GM21576 (cell line): ENCODE results near the gene PSMD13.

Source experiments
- ATAC-seq: cut with Tn5 transposase; IDR thresholded peaks from one replicate; pipeline ENCODE4 v1.9.1; 2021; ENCODE audit warnings: mild to moderate bottlenecking, moderate library complexity; ENCODE audit not compliant: unreplicated experiment

Gene PSMD13

GRCh38 chr11:203945-204586 lies 32.7 kb upstream of the PSMD13 start:
- ATAC-seq, result no peak

DNA sequence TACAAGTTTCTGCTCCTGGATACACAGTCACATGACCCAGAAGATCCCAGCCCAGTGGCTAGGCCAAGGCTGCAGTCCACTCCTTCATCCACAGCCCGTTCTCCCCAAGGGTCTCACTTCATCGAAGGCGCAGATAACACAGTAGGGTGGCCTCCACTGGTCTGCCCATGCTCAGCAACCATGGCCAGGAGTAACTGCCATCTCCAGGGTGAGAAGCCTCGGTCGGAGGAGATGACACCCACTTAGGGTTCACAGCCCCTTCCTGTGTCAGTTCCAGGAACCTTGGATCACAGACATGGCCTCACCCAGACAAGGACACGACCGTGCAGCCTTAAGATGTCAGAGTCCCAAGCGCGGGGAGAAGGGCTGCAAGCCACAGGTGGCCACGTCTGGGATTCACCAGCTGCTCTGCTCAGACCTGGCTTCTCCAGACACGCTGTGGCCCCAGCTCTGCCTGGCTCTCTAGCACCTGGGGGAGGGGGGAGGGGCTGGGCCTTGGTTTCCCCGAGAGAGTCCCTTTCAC lies 32.1 kb upstream of the PSMD13 start:
- no peak for ATAC-seq

DNA sequence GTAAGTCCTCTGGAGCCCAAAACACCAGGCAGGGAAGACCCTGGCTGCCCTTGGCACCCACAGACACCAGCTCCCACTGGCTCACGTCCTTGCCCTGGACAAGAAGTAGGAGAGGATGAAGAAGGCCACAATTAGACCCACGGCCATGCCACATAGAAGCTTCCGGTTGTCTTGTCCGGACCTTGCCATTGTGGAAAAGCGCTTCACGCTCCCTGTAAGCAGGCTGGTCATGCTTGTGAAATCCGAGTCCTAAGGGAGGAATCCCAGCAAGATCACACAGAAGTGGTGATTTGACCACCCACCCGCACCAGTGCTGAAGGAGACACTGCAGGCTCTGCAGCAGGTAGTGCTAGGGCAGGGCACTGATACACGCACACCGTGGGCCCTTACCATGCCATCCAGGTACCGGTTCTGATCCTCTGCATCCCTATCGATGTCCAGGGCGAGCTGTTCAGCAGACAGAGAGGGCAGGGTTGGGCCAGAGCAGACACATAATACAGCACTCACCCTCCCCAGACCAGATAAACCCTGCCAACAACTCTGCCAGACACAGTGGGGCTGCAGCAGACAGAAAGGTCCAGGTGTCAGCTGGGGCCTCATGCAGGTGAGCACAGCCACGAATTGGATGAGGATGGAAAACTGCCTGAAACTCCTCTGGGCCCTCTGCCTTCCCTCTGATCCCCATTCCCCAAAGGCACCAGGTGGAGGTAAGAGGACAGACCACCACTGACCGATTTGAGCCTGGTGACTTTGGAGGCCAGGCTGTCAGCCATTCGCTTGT lies 31.4 kb upstream of the PSMD13 start:
- ATAC-seq, result no peak

- ATAC-seq, result no peak
Measured at GRCh38 chr11:206002-206384, 30.8 kb upstream of the PSMD13 start.

DNA sequence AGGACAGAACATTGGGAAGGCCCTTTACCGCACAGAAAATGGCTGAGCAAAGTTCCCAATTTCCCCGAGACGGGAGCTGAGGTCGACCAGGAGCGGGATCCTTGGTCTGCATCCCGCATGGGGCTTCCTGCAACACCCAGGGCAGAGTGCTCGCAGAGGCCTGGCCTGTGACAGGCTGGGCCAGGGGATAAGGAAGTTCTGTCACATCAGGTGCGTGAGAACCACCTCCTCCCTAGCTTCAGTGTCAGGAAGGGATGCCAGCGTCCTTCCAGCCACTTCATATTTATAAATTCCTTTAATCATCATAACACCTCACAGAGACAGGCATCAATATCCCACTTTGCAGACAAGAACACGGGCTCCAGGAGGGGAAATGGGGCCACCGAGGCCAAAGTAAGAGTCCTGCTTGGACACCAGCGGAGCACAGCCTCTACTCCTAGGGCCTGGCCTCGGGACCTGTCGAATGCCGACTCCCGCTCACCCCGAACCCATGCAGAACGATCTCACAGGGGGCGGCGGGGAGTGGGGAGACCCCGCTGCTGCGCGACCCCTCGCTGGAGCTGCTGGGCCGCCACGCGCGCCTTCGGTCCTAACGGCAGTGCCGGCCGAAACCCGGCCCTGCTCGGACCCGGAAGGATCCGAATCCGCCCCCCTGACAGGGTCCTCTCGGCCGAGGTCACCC lies 30.1 kb upstream of the PSMD13 start:
- no peak for ATAC-seq

DNA sequence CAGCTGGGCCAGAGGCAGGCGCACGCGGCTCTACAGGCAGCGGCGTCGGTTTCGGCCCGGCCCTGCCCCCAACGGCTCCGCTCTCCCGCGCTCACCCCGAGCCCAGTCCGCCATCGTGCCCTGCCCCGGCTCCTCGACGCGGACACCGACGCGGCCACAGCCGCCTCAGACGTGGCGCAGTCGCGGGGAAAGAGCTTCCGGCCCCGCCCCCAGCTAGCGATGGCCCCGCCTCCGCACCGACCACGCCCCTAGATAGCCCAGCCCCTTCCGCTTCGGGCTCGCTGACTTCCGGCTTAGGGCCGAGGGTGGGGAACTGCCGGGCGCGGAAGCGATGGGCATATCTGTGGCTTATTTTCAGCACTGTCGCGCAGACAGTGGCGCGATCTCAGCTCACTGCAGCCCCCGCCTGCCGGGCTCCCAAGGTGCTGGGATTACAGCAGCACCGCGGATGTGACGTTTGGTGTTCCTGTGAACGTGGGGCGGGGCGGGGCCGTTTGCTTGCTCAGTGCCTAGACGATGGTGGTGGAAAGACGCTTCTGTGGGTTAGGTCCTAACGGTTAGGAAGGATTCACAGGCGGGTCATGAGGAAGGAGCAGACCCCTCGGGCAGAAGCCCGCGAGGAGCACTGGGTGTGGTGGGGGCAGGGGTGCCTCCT lies 29.4 kb upstream of the PSMD13 start, which contains the start of the genes BET1L and RIC8A:
Gene BET1L (minus strand): TSS at position 192 of the 655 bp plus-strand sequence. CDS start 78 bp downstream, at position 114.
Gene RIC8A (plus strand): TSS at position 501 of the 655 bp plus-strand sequence. CDS start 1,147 bp downstream, outside the sequence.
- ATAC-seq, result peak; percentile 69

GRCh38 chr11:207863-208180 lies 29.0 kb upstream of the PSMD13 start:
- no peak for ATAC-seq

- ATAC-seq, result peak; percentile 30
Measured at GRCh38 chr11:208181-208916, 28.4 kb upstream of the PSMD13 start.

DNA sequence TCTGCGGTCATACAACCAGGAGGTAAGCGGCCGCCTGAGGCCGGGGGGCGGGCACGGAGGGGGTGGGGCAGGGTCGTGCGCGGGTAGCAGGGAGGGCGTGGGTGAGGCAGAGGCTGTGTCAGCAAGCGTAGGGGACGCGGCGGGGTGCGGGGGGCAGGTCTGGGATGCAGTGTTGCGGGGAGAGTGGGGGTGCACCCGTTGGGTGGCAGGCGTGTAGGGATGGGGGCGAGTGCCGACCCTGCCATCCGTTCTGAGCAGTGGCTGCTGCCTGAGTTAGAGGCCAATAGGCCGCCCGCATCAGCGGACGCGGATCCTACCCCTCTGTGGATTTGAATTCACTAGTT lies 27.9 kb upstream of the PSMD13 start:
- no peak for ATAC-seq

DNA sequence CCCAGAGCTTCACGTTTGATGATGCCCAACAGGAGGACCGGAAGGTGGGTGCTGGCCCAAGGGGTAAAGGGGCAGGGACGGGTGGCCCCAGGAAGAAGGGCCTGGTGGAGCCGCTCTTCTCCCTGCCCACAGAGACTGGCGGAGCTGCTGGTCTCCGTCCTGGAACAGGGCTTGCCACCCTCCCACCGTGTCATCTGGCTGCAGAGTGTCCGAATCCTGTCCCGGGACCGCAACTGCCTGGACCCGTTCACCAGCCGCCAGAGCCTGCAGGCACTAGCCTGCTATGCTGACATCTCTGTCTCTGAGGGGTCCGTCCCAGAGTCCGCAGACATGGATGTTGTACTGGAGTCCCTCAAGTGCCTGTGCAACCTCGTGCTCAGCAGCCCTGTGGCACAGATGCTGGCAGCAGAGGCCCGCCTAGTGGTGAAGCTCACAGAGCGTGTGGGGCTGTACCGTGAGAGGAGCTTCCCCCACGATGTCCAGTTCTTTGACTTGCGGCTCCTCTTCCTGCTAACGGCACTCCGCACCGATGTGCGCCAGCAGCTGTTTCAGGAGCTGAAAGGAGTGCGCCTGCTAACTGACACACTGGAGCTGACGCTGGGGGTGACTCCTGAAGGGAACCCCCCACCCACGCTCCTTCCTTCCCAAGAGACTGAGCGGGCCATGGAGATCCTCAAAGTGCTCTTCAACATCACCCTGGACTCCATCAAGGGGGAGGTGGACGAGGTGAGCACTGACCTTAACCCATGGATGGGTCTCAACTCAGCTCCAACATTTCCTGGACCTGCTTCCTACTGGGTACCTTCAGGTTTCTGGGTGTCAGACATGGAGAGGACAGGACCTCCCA lies 27.3 kb upstream of the PSMD13 start:
- ATAC-seq, result no peak

- no peak for ATAC-seq
Measured at GRCh38 chr11:210122-210802, 26.5 kb upstream of the PSMD13 start.

DNA sequence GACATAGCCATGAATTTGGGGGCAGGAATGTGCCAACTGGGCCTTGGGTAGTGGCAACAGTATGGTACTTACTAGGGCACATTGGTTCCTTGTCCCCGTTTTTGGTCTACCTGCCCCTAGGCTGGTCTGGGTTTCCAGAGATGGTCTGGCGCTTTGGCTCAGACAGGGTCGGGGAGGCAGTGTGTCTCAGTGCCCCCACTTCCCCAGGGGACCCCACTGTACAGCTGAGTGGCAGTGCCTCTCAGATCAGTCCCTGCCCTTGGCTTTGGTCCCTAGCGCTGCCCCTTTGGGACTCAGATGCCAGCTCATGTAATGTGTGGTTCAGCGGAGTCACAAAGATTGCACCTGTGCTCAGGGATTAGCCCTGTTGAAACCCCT lies 26.0 kb upstream of the PSMD13 start:
- no peak for ATAC-seq

- no peak for ATAC-seq
Measured at GRCh38 chr11:211295-211694, 25.5 kb upstream of the PSMD13 start.

GRCh38 chr11:211741-212140 lies 25.0 kb upstream of the PSMD13 start:
- no peak for ATAC-seq

GRCh38 chr11:212150-213100 lies 24.4 kb upstream of the PSMD13 start:
- ATAC-seq, result no peak

DNA sequence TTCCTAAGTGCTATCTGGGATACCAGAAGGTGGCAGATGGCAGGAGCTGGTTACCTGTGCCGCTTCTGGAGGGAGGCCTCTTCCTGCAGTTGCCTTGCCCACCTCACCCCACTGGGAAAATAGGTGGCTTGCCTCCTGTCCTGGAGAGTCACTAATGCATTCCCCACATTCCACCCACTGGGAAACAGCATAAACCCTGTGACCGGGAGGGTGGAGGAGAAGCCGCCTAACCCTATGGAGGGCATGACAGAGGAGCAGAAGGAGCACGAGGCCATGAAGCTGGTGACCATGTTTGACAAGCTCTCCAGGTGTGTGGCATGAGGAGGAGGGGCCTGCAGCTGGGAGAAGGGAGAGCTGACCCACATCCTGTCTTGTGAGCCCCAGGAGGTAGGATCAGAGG lies 23.7 kb upstream of the PSMD13 start:
- ATAC-seq, result no peak

- no peak for ATAC-seq
Measured at GRCh38 chr11:214083-214482, 22.7 kb upstream of the PSMD13 start.

DNA sequence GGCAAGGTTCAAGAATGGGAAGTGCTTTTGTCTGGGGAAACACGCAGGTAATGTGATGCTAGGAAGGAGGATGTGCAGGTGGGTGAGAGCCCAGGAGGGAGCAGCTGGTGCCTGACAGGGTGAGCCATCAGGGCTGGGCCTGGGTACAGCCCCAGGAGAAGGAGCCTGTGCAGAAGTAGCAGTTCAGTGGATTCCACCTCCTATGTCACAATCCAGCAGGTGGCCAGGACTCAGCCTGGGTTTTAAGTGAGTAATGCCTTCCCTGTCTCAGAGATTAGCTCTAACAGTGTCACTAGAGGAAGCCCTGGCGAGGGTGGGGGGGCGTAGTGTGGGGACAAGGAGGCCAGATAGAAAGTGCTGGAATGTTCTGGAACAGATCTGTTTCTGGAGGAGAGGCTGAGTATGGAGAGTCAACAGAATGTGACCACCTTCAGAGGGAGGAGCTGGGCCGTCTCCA lies 21.2 kb upstream of the PSMD13 start:
- ATAC-seq, result no peak
